ENCODE results near the gene TMEM209.

DNA sequence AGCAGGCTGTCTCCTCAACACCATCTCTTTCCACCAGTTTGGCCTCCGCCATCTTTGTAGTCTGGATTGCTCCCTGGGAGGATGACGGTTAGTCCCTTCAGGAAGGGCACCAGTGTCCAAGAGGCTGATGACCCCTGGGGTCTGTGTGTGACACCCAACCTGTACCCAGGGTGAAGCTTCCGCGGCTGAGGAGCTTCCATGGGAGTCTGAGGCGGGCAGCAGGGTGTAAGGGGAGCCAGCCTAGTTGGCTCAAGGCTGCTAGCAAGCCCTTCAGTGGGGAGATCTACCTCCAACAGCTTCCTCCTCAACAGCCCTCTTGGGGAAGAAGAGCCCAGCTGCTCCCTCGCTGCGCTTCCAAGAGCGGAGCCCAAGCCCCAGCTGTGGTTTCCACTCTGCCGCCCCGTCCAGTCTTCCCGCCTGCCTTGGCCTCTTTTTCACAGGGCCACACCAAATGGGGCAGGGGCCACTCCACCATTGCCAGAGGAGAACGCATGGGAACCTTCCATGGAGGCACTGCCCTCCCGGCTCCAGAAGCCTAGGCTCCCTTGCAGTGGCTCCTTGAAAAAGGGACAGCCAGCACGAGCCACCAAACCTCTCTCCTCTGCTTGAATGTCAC lies 57.4 kb downstream of the TMEM209 start:
- TF ChIP-seq, protein P1, sequence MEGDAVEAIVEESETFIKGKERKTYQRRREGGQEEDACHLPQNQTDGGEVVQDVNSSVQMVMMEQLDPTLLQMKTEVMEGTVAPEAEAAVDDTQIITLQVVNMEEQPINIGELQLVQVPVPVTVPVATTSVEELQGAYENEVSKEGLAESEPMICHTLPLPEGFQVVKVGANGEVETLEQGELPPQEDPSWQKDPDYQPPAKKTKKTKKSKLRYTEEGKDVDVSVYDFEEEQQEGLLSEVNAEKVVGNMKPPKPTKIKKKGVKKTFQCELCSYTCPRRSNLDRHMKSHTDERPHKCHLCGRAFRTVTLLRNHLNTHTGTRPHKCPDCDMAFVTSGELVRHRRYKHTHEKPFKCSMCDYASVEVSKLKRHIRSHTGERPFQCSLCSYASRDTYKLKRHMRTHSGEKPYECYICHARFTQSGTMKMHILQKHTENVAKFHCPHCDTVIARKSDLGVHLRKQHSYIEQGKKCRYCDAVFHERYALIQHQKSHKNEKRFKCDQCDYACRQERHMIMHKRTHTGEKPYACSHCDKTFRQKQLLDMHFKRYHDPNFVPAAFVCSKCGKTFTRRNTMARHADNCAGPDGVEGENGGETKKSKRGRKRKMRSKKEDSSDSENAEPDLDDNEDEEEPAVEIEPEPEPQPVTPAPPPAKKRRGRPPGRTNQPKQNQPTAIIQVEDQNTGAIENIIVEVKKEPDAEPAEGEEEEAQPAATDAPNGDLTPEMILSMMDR (IDR thresholded peaks at IDR 0.05) = no peak
- TF ChIP-seq POLR2A (IDR thresholded peaks at IDR 0.05) (no peak), POLR2AphosphoS5 (IDR thresholded peaks at IDR 0.05; ENCODE audit: insufficient read depth in 1 of 2, low read depth in 1 of 2) (no peak)

Data from vagina (tissue), 2 donors.